Fibroblast of lung (primary cell): ENCODE measurements around the gene ETFRF1.

Experiments used
- CTCF ChIP-seq, 2 donors: IDR thresholded peaks in 1 of 2; conservative IDR thresholded peaks in 1 of 2; 1 replicate in 1 of 2; 2 replicates in 1 of 2; pipeline ENCODE4 v1.5.1; 2011 to 2012; ENCODE audit warnings: low read length in 2 of 2, control low read depth in 1 of 2, inconsistent platforms in 1 of 2, low read depth in 1 of 2, mild to moderate bottlenecking in 1 of 2
- EZH2 ChIP-seq: IDR thresholded peaks from 2 replicates; pipeline ENCODE4 v1.5.1; 2012; ENCODE audit warnings: low read length, control low read depth, mild to moderate bottlenecking; ENCODE audit errors: missing control alignments

- TF ChIP-seq CTCF (conservative IDR thresholded peaks at IDR 0.05 in 1 of 2, IDR thresholded peaks at IDR 0.05 in 1 of 2; ENCODE audit: low read depth in 1 of 2, low read length in 2 of 2), result no peak
- no peak for TF ChIP-seq EZH2
Observed at GRCh38 chr12:25248732-25249131, 53.7 kb downstream of the ETFRF1 start.
